PC-3 (cell line): ENCODE measurements around the gene PRSS21.

ENCODE experiments used
- CTCF ChIP-seq: fragments of 300-600 bp; sonication (generic); conservative IDR thresholded peaks from 2 replicates; pipeline ENCODE4 v1.5.1; 2017; ENCODE audit warnings: antibody characterized with exemption, low read depth, mild to moderate bottlenecking, low read length
- EZH2 ChIP-seq: fragments of 300-600 bp; sonication (generic); IDR thresholded peaks from one replicate; pipeline ENCODE4 v1.6.1; 2017; ENCODE audit warnings: antibody characterized with exemption, mild to moderate bottlenecking, low read length; ENCODE audit not compliant: unreplicated experiment
- EZH2phosphoT487 ChIP-seq: fragments of 300-600 bp; sonication (generic); IDR thresholded peaks from 2 replicates; pipeline ENCODE4 v1.6.1; 2018; ENCODE audit warnings: mild to moderate bottlenecking, antibody characterized with exemption, low read length, borderline replicate concordance

GRCh38 chr16:2828876-2829430 is 11.9 kb downstream of the PRSS21 start:
- TF ChIP-seq CTCF, result no peak
- no peak for TF ChIP-seq EZH2
- no peak for TF ChIP-seq EZH2phosphoT487
